Measurements from ENCODE around the gene NCAPH2. TPM values are rescaled to one million over a fixed set of nuclear protein-coding genes. Genes with fewer than 3 reads are reported as not detected.
A peak's percentile ranks its signal among the peaks of the same experiment; 100 is the strongest.

The NCAPH2 gene
- polyA plus RNA-seq, 1 donor, result 31.3 TPM

- no peak for DNase-seq (ENCODE audit: low read depth)
Measured at GRCh38 chr22:50546326-50547262, 38.6 kb downstream of the NCAPH2 start.

- DNase-seq (ENCODE audit: low read depth), result no peak
Measured at GRCh38 chr22:50547263-50547985, 39.4 kb downstream of the NCAPH2 start.

- no peak for DNase-seq (ENCODE audit: low read depth)
Measured at GRCh38 chr22:50548040-50548920, 40.3 kb downstream of the NCAPH2 start.

- DNase-seq (ENCODE audit: low read depth), result no peak
Measured at GRCh38 chr22:50548921-50549790, 41.1 kb downstream of the NCAPH2 start.

- no peak for DNase-seq (ENCODE audit: low read depth)
Measured at GRCh38 chr22:50550395-50550794, 42.4 kb downstream of the NCAPH2 start.

GRCh38 chr22:50551160-50551752 is 43.2 kb downstream of the NCAPH2 start:
- DNase-seq (ENCODE audit: low read depth), result no peak

GRCh38 chr22:50553310-50553709 is 45.3 kb downstream of the NCAPH2 start:
- DNase-seq (ENCODE audit: low read depth), result no peak

GRCh38 chr22:50556703-50557102 is 48.7 kb downstream of the NCAPH2 start:
- no peak for DNase-seq (ENCODE audit: low read depth)

GRCh38 chr22:50560034-50560433 is 52.0 kb downstream of the NCAPH2 start:
- DNase-seq (ENCODE audit: low read depth), result no peak

- DNase-seq (ENCODE audit: low read depth), result no peak
Measured at GRCh38 chr22:50561401-50562358, 53.7 kb downstream of the NCAPH2 start.

GRCh38 chr22:50562523-50563412 is 54.7 kb downstream of the NCAPH2 start, which contains the start of gene SYCE3:
SYCE3 (minus strand) TSS chr22:50562919; CDS start chr22:50556405, 6,514 bp downstream.
- peak; percentile 55 for DNase-seq (ENCODE audit: low read depth)

- no peak for DNase-seq (ENCODE audit: low read depth)
Measured at GRCh38 chr22:50563413-50564160, 55.6 kb downstream of the NCAPH2 start.

GRCh38 chr22:50564289-50564688 is 56.3 kb downstream of the NCAPH2 start:
- no peak for DNase-seq (ENCODE audit: low read depth)

- DNase-seq (ENCODE audit: low read depth), result no peak
Measured at GRCh38 chr22:50567721-50568252, 59.8 kb downstream of the NCAPH2 start.

GRCh38 chr22:50568626-50569025 is 60.6 kb downstream of the NCAPH2 start:
- no peak for DNase-seq (ENCODE audit: low read depth)

GRCh38 chr22:50569041-50569459 is 61.0 kb downstream of the NCAPH2 start:
- no peak for DNase-seq (ENCODE audit: low read depth)
